Stomach smooth muscle (tissue), 2 donors: ENCODE results near the gene YY1.
A peak's percentile ranks its signal among the peaks of the same experiment; 100 is the strongest.
"Not testable (repeated sequence)": the region's sequence is repeated elsewhere in the genome, so short reads cannot be mapped to it uniquely, and the experiment has no call there.

ENCODE experiments used
- H3K27ac ChIP-seq: one replicate; pipeline ENCODE4 v1.7.0; 2013; ENCODE audit warnings: mild to moderate bottlenecking, low read length, inconsistent platforms
- H3K27me3 ChIP-seq, 2 donors: one replicate each; pipeline ENCODE4 v1.7.0; 2013; ENCODE audit warnings: low read length in 2 of 2; ENCODE audit not compliant: insufficient read depth in 2 of 2, control insufficient read depth in 1 of 2
- H3K36me3 ChIP-seq, 2 donors: one replicate each; pipeline ENCODE4 v1.7.0; 2013; ENCODE audit warnings: low read length in 2 of 2; ENCODE audit not compliant: control insufficient read depth in 2 of 2, insufficient read depth in 2 of 2
- H3K4me1 ChIP-seq: one replicate; pipeline ENCODE4 v1.7.0; 2013; ENCODE audit warnings: low read length; ENCODE audit not compliant: control insufficient read depth, insufficient read depth
- H3K4me3 ChIP-seq, 2 donors: one replicate each; pipeline ENCODE4 v1.7.0; 2013; ENCODE audit warnings: low read length in 2 of 2
- H3K9ac ChIP-seq, 2 donors: one replicate each; pipeline ENCODE4 v1.7.0; 2013; ENCODE audit warnings: low read length in 2 of 2, mild to moderate bottlenecking in 1 of 2
- H3K9me3 ChIP-seq, 2 donors: one replicate each; pipeline ENCODE4 v1.7.0; 2013; ENCODE audit warnings: low read length in 2 of 2; ENCODE audit not compliant: control insufficient read depth in 2 of 2
- donor health status: healthy.
- donor health status: Pancreatic carcinoma.

Gene YY1

DNA sequence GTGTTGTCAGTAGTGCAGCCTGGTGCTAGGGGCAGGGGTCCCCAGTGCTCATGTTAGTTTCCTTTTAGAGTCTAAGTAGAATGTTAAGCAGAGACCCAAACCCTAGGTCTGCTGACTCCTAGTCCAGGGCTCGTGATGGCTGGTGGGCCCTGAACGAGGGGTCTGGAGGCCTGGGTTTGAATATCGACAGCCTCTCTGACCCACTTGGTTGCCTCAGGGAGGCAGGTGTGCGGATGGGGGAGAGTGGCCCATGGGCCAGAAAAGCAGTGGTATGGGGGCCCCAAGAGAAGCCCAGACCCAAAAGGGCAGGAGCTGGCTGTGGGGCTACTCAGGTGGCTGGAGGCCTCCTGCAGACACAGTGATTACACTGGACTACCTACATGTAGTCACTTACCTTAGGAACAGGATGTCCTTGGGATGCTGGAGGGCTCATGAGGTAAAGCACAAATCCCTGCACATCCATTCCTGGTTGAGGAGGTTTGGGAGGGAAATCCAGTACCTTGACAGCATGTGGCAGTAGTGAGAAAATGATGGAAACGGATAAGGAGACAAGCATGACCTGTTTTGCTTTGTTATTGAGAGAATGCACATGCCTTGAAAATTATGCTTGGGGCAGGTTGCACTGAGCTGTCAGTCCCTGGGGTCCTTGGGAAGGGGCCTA is 69.0 kb downstream of the YY1 start:
- H3K27me3 ChIP-seq, result peaks cover 0 to 2% of the 10 kb centered on the region in 2 donors
- no peaks in the 10 kb centered on the region for H3K36me3 ChIP-seq
- peak overlapping the region in 1 of 2 donors; percentile 73 for H3K9ac ChIP-seq
- peak overlapping the region; percentile 37 for H3K27ac ChIP-seq
- peaks cover 36% of the 10 kb centered on the region for H3K4me1 ChIP-seq
- peak overlapping the region in 1 of 2 donors; percentile 81 for H3K4me3 ChIP-seq
- H3K9me3 ChIP-seq, result no peaks in the 10 kb centered on the region

DNA sequence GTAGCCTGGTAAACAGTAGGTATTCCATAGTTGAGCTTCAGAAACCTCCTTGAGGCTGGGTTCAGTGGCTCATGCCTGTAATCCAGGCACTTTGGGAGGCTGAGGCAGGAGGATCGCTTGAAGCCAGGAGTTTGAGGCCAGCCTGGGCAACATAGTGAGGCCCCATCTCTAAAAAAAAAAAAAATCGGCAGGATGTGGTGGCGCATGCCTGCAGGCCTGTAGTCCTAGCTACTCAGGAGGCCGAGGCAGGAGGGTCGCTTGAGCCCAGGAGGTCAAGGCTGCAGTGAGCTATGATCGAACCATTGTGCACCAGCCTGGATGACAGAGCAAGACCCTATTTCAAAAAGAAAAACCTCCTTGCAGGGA is 69.5 kb downstream of the YY1 start:
- peaks cover 33% of the 10 kb centered on the region for H3K4me1 ChIP-seq
- H3K4me3 ChIP-seq, H3K9me3 ChIP-seq, H3K27me3 ChIP-seq, H3K27ac ChIP-seq, H3K9ac ChIP-seq, H3K36me3 ChIP-seq: not testable (repeated sequence)

GRCh38 chr14:100309028-100309737 is 70.2 kb downstream of the YY1 start:
- Histone ChIP-seq H3K27me3 (peaks cover 0 to 5% of the 10 kb centered on the region in 2 donors), H3K4me3 (no peak overlapping the region), H3K27ac (no peak overlapping the region), H3K9ac (no peak overlapping the region), H3K36me3 (no peaks in the 10 kb centered on the region), H3K9me3 (no peaks in the 10 kb centered on the region), H3K4me1 (peaks cover 29% of the 10 kb centered on the region)

- not testable (repeated sequence) for H3K4me3 ChIP-seq, H3K27me3 ChIP-seq, H3K27ac ChIP-seq, H3K9me3 ChIP-seq, H3K9ac ChIP-seq, H3K36me3 ChIP-seq
- peaks cover 13% of the 10 kb centered on the region for H3K4me1 ChIP-seq
These were observed 73.3 kb downstream of the YY1 start for GRCh38 chr14:100312110-100312876.

DNA sequence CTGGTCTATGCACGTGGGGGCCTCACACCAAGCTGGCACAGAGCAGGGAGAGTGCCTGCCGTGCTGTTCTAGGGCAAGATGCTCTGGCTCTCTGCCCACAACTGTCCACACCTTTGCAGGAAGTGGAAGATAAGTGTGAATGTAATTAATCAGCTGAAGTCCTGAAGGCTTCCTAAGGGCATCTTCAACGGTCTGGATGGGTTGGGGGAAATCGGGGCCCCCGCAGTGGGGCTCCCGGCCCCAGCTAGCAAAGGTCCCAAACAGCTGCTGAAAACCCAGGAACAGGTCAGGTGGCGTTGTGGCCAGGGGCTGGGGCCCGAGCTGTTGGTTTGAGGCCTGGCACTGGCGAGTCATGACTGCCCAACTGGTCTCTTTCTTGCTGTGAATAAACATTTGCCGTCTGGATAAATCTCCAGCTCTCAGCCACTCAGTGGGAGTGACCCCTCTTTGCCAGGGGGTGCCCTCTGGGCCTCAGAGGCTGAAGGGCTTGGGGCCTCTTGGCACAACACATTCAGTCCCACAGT is 74.0 kb downstream of the YY1 start:
- Histone ChIP-seq H3K36me3 (no peaks in the 10 kb centered on the region), H3K27me3 (peaks cover 0 to 5% of the 10 kb centered on the region in 2 donors), H3K27ac (no peak overlapping the region), H3K4me3 (no peak overlapping the region), H3K9me3 (peaks cover 0 to 3% of the 10 kb centered on the region in 2 donors), H3K9ac (no peak overlapping the region), H3K4me1 (peaks cover 6% of the 10 kb centered on the region)

DNA sequence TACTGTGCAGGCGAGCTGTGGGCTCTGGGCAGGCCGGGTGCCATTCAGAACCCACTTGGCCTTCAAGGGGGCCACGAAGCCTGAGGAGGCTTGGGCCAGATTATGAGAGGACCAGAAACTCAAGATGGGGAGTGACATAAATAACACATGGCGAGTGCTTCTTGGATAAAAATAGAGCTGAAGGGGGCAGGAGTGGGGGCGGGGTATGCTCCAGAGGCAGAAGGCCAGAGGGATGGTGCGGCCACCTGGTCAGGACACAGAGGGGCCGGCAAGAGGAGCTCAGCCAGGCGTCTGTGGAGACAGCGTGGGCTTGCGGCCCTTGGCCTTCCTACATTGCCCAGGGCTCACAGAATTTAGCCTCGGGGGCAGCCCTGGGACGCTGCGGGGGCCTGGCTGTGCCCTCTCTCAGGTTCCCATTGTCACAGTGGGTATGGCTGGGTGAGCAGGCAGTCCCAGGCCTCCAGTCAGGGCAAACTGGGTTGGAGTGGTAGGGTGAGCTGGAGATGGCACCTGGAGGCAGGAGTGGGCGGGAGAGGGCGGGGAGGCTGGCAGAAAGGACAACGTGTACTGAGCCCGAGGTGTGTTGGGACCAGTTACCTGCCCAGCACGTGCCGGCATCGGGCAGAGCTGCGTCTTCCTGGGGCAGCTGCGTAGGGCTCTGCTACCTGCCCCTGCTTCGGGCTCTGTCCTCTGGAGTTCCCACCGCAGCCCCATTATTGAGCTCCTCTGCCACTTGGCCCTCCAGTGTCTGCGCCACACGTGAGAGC is 74.7 kb downstream of the YY1 start:
- Histone ChIP-seq H3K27ac (no peak overlapping the region), H3K36me3 (no peaks in the 10 kb centered on the region), H3K9ac (no peak overlapping the region), H3K27me3 (peaks cover 0 to 5% of the 10 kb centered on the region in 2 donors), H3K4me1 (peaks cover 8% of the 10 kb centered on the region), H3K4me3 (no peak overlapping the region), H3K9me3 (peaks cover 0 to 3% of the 10 kb centered on the region in 2 donors)

- peaks cover 0 to 5% of the 10 kb centered on the region in 2 donors for H3K27me3 ChIP-seq
- no peak overlapping the region for H3K27ac ChIP-seq
- H3K36me3 ChIP-seq, result no peaks in the 10 kb centered on the region
- no peak overlapping the region for H3K4me3 ChIP-seq
- peaks cover 0 to 3% of the 10 kb centered on the region in 2 donors for H3K9me3 ChIP-seq
- no peak overlapping the region for H3K9ac ChIP-seq
- peaks cover 4% of the 10 kb centered on the region for H3K4me1 ChIP-seq
These were observed 75.8 kb downstream of the YY1 start for GRCh38 chr14:100314724-100315123.

DNA sequence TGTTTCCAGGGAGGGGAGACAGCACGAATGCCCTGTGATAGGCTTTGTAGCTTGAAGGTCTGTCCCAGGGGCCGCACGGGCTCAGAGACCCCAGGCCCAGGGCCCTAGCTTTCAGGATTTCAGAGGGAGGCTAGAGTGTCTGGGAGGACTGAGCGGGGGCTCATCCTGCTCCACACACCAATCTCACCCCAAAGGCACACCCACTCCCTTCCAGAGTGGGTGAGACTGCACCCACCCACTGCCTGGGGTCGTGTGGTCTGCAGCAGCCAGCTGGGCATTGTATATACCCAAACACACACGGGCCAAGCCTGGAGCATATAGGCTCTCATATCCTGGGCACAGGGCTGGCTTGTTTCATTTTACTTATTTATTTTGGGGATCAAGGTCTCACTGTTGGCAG is 78.4 kb downstream of the YY1 start:
- no peaks in the 10 kb centered on the region for H3K36me3 ChIP-seq
- H3K4me3 ChIP-seq, result peak overlapping the region in 1 of 2 donors; percentile 69
- no peak overlapping the region for H3K27ac ChIP-seq
- H3K4me1 ChIP-seq, result peaks cover 4% of the 10 kb centered on the region
- peaks cover 0 to 3% of the 10 kb centered on the region in 2 donors for H3K9me3 ChIP-seq
- H3K27me3 ChIP-seq, result peaks cover 0 to 5% of the 10 kb centered on the region in 2 donors
- H3K9ac ChIP-seq, result no peak overlapping the region

GRCh38 chr14:100317912-100318808 is 79.2 kb downstream of the YY1 start:
- Histone ChIP-seq H3K9ac (peak overlapping the region; percentile 35 to 62), H3K9me3 (peaks cover 0 to 3% of the 10 kb centered on the region in 2 donors), H3K27ac (peak overlapping the region; percentile 6), H3K4me1 (peaks cover 4% of the 10 kb centered on the region), H3K27me3 (peaks cover 0 to 2% of the 10 kb centered on the region in 2 donors), H3K36me3 (no peaks in the 10 kb centered on the region), H3K4me3 (peak overlapping the region; percentile 45 to 69)
